SK-N-SH treated with all-trans-retinoic acid at 6 μM for 48 hours (cell line): ENCODE data around the gene SCARB2.

ENCODE experiments used
- ARNTL ChIP-seq: fragments of 450-650 bp; formaldehyde crosslinking; IDR thresholded peaks from 2 replicates; pipeline ENCODE4 v1.5.0; 2020; ENCODE audit warnings: low read depth, mild to moderate bottlenecking, moderate library complexity, borderline replicate concordance
- BACH2 ChIP-seq: fragments of 250-450 bp; sonication (Bioruptor Pico); IDR thresholded peaks from 2 replicates; pipeline ENCODE4 v1.9.0; 2021; ENCODE audit warnings: mild to moderate bottlenecking, borderline replicate concordance
- ESRRG ChIP-seq: fragments of 250-450 bp; sonication (Bioruptor Pico); IDR thresholded peaks from 2 replicates; pipeline ENCODE4 v1.6.1; 2021; ENCODE audit warnings: mild to moderate bottlenecking
- OSR1 ChIP-seq: fragments of 250-450 bp; sonication (Bioruptor Pico); IDR thresholded peaks from 2 replicates; pipeline ENCODE4 v1.8.0; 2022; ENCODE audit warnings: moderate library complexity, mild to moderate bottlenecking, inconsistent platforms
- POU6F1 ChIP-seq: fragments of 250-450 bp; sonication (Bioruptor Pico); IDR thresholded peaks from 2 replicates; pipeline ENCODE4 v1.8.0; 2021; ENCODE audit warnings: low read depth, mild to moderate bottlenecking, moderate library complexity, borderline replicate concordance
- RARB ChIP-seq: fragments of 250-450 bp; sonication (Bioruptor Pico); IDR thresholded peaks from 2 replicates; pipeline ENCODE4 v1.8.0; 2021; ENCODE audit warnings: mild to moderate bottlenecking, moderate library complexity
- TCF4 ChIP-seq: fragments of 250-450 bp; sonication (Bioruptor Pico); IDR thresholded peaks from 2 replicates; pipeline ENCODE4 v1.8.0; 2021; ENCODE audit warnings: mild to moderate bottlenecking, moderate library complexity, borderline replicate concordance
- TOX ChIP-seq: fragments of 250-450 bp; sonication (Bioruptor Pico); IDR thresholded peaks from 2 replicates; pipeline ENCODE4 v1.8.0; 2021; ENCODE audit warnings: mild to moderate bottlenecking, moderate library complexity, borderline replicate concordance
- TSHZ2 ChIP-seq: fragments of 250-450 bp; sonication (Bioruptor Pico); IDR thresholded peaks from 2 replicates; pipeline ENCODE4 v1.5.0; 2020; ENCODE audit warnings: mild to moderate bottlenecking, moderate library complexity
- ZFP3 ChIP-seq: fragments of 250-450 bp; sonication (Bioruptor Pico); IDR thresholded peaks from 2 replicates; pipeline ENCODE4 v1.5.0; 2020; ENCODE audit warnings: mild to moderate bottlenecking, moderate library complexity
- TF ChIP-seq, protein P1 (sequence below): fragments of 250-450 bp; sonication (Bioruptor Pico); IDR thresholded peaks from 2 replicates; pipeline ENCODE4 v1.8.0; 2020; ENCODE audit warnings: mild to moderate bottlenecking, moderate library complexity, borderline replicate concordance
- TF ChIP-seq, protein P2 (sequence below): fragments of 250-450 bp; sonication (Bioruptor Pico); IDR thresholded peaks from 2 replicates; pipeline ENCODE4 v1.5.1; 2020; ENCODE audit warnings: low read depth, mild to moderate bottlenecking, moderate library complexity

DNA sequence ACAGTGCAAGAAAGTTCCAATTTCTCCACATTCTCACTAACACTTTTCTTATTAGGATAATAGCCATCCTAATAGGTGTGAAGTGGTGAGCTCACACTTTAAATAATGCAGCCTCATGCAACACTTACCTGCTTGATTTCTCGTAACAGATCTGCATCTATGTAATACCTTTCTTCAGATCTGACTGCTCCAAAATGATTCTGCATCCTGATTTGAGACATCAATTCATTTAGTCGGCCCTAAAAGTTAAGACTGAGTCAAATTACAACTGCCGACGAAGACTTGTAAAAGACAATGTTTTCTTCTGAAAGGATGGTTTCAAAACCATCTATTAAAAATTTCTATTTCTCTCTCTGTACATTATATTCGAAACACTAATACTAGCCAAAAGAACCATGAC, 96.1 kb downstream of the SCARB2 start:
- no peak for TF ChIP-seq RARB
- no peak for TF ChIP-seq OSR1 (CRISPR knock-in tag)
- no peak for TF ChIP-seq TCF4 (CRISPR knock-in tag)
- TF ChIP-seq TSHZ2 (CRISPR knock-in tag) = no peak
- TF ChIP-seq, protein P1, sequence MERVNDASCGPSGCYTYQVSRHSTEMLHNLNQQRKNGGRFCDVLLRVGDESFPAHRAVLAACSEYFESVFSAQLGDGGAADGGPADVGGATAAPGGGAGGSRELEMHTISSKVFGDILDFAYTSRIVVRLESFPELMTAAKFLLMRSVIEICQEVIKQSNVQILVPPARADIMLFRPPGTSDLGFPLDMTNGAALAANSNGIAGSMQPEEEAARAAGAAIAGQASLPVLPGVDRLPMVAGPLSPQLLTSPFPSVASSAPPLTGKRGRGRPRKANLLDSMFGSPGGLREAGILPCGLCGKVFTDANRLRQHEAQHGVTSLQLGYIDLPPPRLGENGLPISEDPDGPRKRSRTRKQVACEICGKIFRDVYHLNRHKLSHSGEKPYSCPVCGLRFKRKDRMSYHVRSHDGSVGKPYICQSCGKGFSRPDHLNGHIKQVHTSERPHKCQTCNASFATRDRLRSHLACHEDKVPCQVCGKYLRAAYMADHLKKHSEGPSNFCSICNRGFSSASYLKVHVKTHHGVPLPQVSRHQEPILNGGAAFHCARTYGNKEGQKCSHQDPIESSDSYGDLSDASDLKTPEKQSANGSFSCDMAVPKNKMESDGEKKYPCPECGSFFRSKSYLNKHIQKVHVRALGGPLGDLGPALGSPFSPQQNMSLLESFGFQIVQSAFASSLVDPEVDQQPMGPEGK (CRISPR knock-in tag) = no peak
- TF ChIP-seq ZFP3 (CRISPR knock-in tag) = no peak
- no peak for TF ChIP-seq POU6F1 (CRISPR knock-in tag)
- TF ChIP-seq BACH2 (CRISPR knock-in tag) = no peak
- TF ChIP-seq ESRRG (CRISPR knock-in tag) = no peak
- TF ChIP-seq TOX = no peak
- no peak for TF ChIP-seq ARNTL
- TF ChIP-seq, protein P2, sequence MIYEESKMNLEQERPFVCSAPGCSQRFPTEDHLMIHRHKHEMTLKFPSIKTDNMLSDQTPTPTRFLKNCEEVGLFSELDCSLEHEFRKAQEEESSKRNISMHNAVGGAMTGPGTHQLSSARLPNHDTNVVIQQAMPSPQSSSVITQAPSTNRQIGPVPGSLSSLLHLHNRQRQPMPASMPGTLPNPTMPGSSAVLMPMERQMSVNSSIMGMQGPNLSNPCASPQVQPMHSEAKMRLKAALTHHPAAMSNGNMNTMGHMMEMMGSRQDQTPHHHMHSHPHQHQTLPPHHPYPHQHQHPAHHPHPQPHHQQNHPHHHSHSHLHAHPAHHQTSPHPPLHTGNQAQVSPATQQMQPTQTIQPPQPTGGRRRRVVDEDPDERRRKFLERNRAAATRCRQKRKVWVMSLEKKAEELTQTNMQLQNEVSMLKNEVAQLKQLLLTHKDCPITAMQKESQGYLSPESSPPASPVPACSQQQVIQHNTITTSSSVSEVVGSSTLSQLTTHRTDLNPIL (CRISPR knock-in tag) = no peak
